Vagina (tissue), 2 donors: Measurements from ENCODE around the gene SLC25A20. TPM values are rescaled to one million over a fixed set of nuclear protein-coding genes. Genes with fewer than 3 reads are reported as not detected.
"Not testable (repeated sequence)": the region's sequence is repeated elsewhere in the genome, so short reads cannot be mapped to it uniquely, and the experiment has no call there.

Experiments
- DNase-seq, 2 donors: peaks; one replicate each; pipeline ENCODE4 v3.0.0-alpha.2; 2017; ENCODE audit errors: extremely low spot score in 2 of 2
- H3K27ac ChIP-seq: fragments of 200-600 bp; sonication (generic); one replicate; pipeline ENCODE4 v1.5.1; 2019
- H3K27me3 ChIP-seq: fragments of 200-600 bp; sonication (generic); one replicate; pipeline ENCODE4 v1.5.1; 2019
- H3K36me3 ChIP-seq, 2 donors: fragments of 200-600 bp; sonication (generic); one replicate each; pipeline ENCODE4 v1.5.1; 2017 to 2019
- H3K4me1 ChIP-seq: fragments of 200-600 bp; sonication (generic); one replicate; pipeline ENCODE4 v1.5.1; 2019
- H3K4me3 ChIP-seq, 2 donors: fragments of 200-600 bp; sonication (generic); 1 replicate in 1 of 2; 2 replicates in 1 of 2; pipeline ENCODE4 v1.5.1; 2016 to 2019
- H3K9me3 ChIP-seq: fragments of 200-600 bp; sonication (generic); one replicate; pipeline ENCODE4 v1.5.1; 2019
- CTCF ChIP-seq, 3 experiments: fragments of 450-650 bp in 2 of 3; fragments of 200-600 bp in 1 of 3; sonication (generic) in 1 of 3; IDR thresholded peaks; one replicate each; pipeline ENCODE4 v1.5.1; 2017 to 2019; ENCODE audit warnings: antibody characterized with exemption in 3 of 3, mild to moderate bottlenecking in 2 of 3, moderate library complexity in 2 of 3
- POLR2A ChIP-seq, 2 donors: fragments of 450-650 bp; IDR thresholded peaks; one replicate each; pipeline ENCODE4 v1.6.1; 2017; ENCODE audit warnings: antibody characterized with exemption in 2 of 2, mild to moderate bottlenecking in 2 of 2, moderate library complexity in 2 of 2
- POLR2AphosphoS5 ChIP-seq, 2 donors: sonication (generic); formaldehyde crosslinking; IDR thresholded peaks; one replicate each; pipeline ENCODE4 v1.9.0; 2017; ENCODE audit warnings: antibody characterized with exemption in 2 of 2, mild to moderate bottlenecking in 2 of 2, low read depth in 1 of 2; ENCODE audit not compliant: insufficient read depth in 1 of 2
- intact Hi-C: fragments of 100-400 bp; cut with DNase I; formaldehyde crosslinking; loops from one replicate; pipeline ENCODE4 v1.15.1; 2023
- total RNA-seq: library from RNA; depleted of rRNA; stranded (reverse); fragments of >200 nt; gene quantifications from one replicate; pipeline ENCODE4 v1.2.3, GENCODE V29; 2016

The SLC25A20 gene
- total RNA-seq, 1 donor from 2014 or later, result 24.1 TPM

- Histone ChIP-seq H3K27me3 (no peaks in the 10 kb centered on the region), H3K4me3 (no peak overlapping the region), H3K27ac (no peak overlapping the region), H3K36me3 (no peaks in the 10 kb centered on the region), H3K9me3 (no peaks in the 10 kb centered on the region), H3K4me1 (peaks cover 8% of the 10 kb centered on the region)
- TF ChIP-seq POLR2A (IDR thresholded peaks at IDR 0.05) (no peak), POLR2AphosphoS5 (IDR thresholded peaks at IDR 0.05; ENCODE audit: insufficient read depth in 1 of 2, low read depth in 1 of 2) (no peak), CTCF (IDR thresholded peaks at IDR 0.05) (no peak)
- intact Hi-C loops, result no loop called here
- DNase-seq, result no peak
These were observed 66.0 kb downstream of the SLC25A20 start for GRCh38 chr3:48832684-48833083.

GRCh38 chr3:48830715-48831114 lies 68.0 kb downstream of the SLC25A20 start:
- intact Hi-C loops, result no loop called here
- Histone ChIP-seq H3K9me3 (no peaks in the 10 kb centered on the region), H3K36me3 (no peaks in the 10 kb centered on the region), H3K4me3 (no peak overlapping the region), H3K27me3 (no peaks in the 10 kb centered on the region), H3K27ac (no peak overlapping the region), H3K4me1 (peaks cover 8% of the 10 kb centered on the region)
- DNase-seq, result no peak
- TF ChIP-seq CTCF (IDR thresholded peaks at IDR 0.05) (no peak), POLR2AphosphoS5 (IDR thresholded peaks at IDR 0.05; ENCODE audit: insufficient read depth in 1 of 2, low read depth in 1 of 2) (no peak), POLR2A (IDR thresholded peaks at IDR 0.05) (no peak)

- H3K4me3 ChIP-seq, H3K36me3 ChIP-seq, H3K9me3 ChIP-seq, DNase-seq, H3K4me1 ChIP-seq, H3K27me3 ChIP-seq, H3K27ac ChIP-seq, intact Hi-C loops: not testable (repeated sequence)
These were observed 69.2 kb downstream of the SLC25A20 start for GRCh38 chr3:48829525-48829924.

GRCh38 chr3:48827874-48828273 lies 70.8 kb downstream of the SLC25A20 start:
- DNase-seq, H3K27me3 ChIP-seq, H3K36me3 ChIP-seq, intact Hi-C loops, H3K9me3 ChIP-seq, H3K4me3 ChIP-seq, H3K4me1 ChIP-seq, H3K27ac ChIP-seq: not testable (repeated sequence)

DNA sequence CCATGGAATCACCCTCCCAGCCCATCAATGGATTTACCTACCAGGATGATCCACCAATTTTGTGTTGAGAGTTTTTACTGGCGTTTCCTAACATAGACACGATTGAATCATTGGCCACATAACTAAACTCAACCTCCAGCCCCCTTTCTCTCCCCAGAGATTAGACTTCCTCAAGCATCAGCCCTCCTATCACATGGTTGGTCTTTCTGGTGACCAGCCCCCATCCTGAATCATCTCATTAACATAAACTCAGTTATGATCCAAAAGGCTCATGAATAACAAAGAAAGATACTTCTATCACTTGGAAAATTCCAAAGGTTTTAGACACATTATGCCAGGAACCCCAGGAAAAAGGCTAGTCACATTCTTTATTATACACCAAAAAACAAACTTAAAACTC lies 72.2 kb downstream of the SLC25A20 start:
- intact Hi-C loops, result no loop called here

More for the DNA sequence above, 72.2 kb downstream of the SLC25A20 start:
- H3K9me3 ChIP-seq, result no peaks in the 10 kb centered on the region
- H3K4me3 ChIP-seq, result no peak overlapping the region
- no peaks in the 10 kb centered on the region for H3K36me3 ChIP-seq
- no peaks in the 10 kb centered on the region for H3K27me3 ChIP-seq
- peaks cover 8% of the 10 kb centered on the region for H3K4me1 ChIP-seq
- no peak for DNase-seq
- no peak for TF ChIP-seq POLR2AphosphoS5 (IDR thresholded peaks at IDR 0.05; ENCODE audit: insufficient read depth in 1 of 2, low read depth in 1 of 2)
- TF ChIP-seq POLR2A (IDR thresholded peaks at IDR 0.05), result no peak
- no peak for TF ChIP-seq CTCF (IDR thresholded peaks at IDR 0.05)
- no peak overlapping the region for H3K27ac ChIP-seq
